ENCODE data around the gene SCNN1A.

GRCh38 chr12:6311822-6312528 is 63.4 kb downstream of the SCNN1A start:
- TF ChIP-seq EZH2 (IDR thresholded peaks at IDR 0.05) = no peak
- no peak for TF ChIP-seq CTCF (IDR thresholded peaks at IDR 0.05)
